ENCODE measurements around the gene HOXA6. TPM values are rescaled to one million over a fixed set of nuclear protein-coding genes. Genes with fewer than 3 reads are reported as not detected.

HOXA6 gene
- polyA plus RNA-seq, 2 of the 4 experiments (the other 2 are of a cell fraction): 0.90 to 2.1 TPM

GRCh38 chr7:27182285-27182841, 34.8 kb upstream of the HOXA6 start:
- ChIA-PET POLR2A (no interaction called here), CTCF (interaction anchor here (1.2 to 2.1 kb wide), 5 partner anchors 9 to 53 kb away, joined by 3 to 6 read pairs (median 5); no protein-coding TSS in a partner anchor)
- DNase-seq (ENCODE audit: low read depth in 1 of 2, low spot score in 1 of 2) (no peak), ATAC-seq (no peak), FAIRE-seq (no peak)
- 77% methylated on average over 4 of the region's 4 CpGs for WGBS (ENCODE audit: missing lambda C conversion rate)
- Histone ChIP-seq H3K4me3 (no peak overlapping the region), H3K9me3 (no peaks in the 10 kb centered on the region), H3K27ac (no peak overlapping the region), H3K4me1 (peaks cover 27% of the 10 kb centered on the region), H3K4me2 (no peak overlapping the region)
- TF ChIP-seq RCOR1 (IDR thresholded peaks at IDR 0.05; ENCODE audit: low read depth, low read length) (no peak), EP300 (IDR thresholded peaks at IDR 0.05) (no peak), HOXB13 (CRISPR knock-in tag; IDR thresholded peaks at IDR 0.05; ENCODE audit: low read depth) (no peak), CHD4 (IDR thresholded peaks at IDR 0.05; ENCODE audit: borderline replicate concordance) (no peak), NFE2L2 (conservative IDR thresholded peaks at IDR 0.05; ENCODE audit: low read length) (no peak), CBX2 (IDR thresholded peaks at IDR 0.05; ENCODE audit: borderline replicate concordance, low read depth) (no peak), EHMT2 (IDR thresholded peaks at IDR 0.05; ENCODE audit: low read depth) (no peak), RNF2 (IDR thresholded peaks at IDR 0.05; ENCODE audit: borderline replicate concordance, low read depth) (no peak), HOXA7 (CRISPR knock-in tag; IDR thresholded peaks at IDR 0.05) (no peak), FOXS1 (CRISPR knock-in tag; IDR thresholded peaks at IDR 0.05) (no peak), ELK1 (IDR thresholded peaks at IDR 0.05; ENCODE audit: low read depth, low read length) (no peak), PBX3 (IDR thresholded peaks at IDR 0.05) (no peak), RFX5 (IDR thresholded peaks at IDR 0.05) (no peak), FOSB (CRISPR knock-in tag; IDR thresholded peaks at IDR 0.05) (no peak), NPAS2 (CRISPR knock-in tag; IDR thresholded peaks at IDR 0.05; ENCODE audit: borderline replicate concordance) (no peak), HES2 (IDR thresholded peaks at IDR 0.05) (no peak), PHF8 (IDR thresholded peaks at IDR 0.05; ENCODE audit: borderline replicate concordance, low read depth) (no peak)

- TF ChIP-seq HES2 (IDR thresholded peaks at IDR 0.05) (no peak), CBX2 (IDR thresholded peaks at IDR 0.05; ENCODE audit: borderline replicate concordance, low read depth) (no peak), PBX3 (IDR thresholded peaks at IDR 0.05) (no peak), ZFP36 (IDR thresholded peaks at IDR 0.05; ENCODE audit: borderline replicate concordance, partially characterized antibody) (no peak), E2F6 (IDR thresholded peaks at IDR 0.05; ENCODE audit: borderline replicate concordance, low read depth) (no peak), POLR2AphosphoS2 (conservative IDR thresholded peaks at IDR 0.05; ENCODE audit: low read length) (no peak)
- no peak overlapping the region for H3K4me2 ChIP-seq
- H3K4me3 ChIP-seq: no peak overlapping the region
- DNase-seq (ENCODE audit: low read depth in 1 of 2, low spot score in 1 of 2) (no peak), FAIRE-seq (no peak), ATAC-seq (no peak)
- no peaks in the 10 kb centered on the region for H3K9me3 ChIP-seq
- ChIA-PET POLR2A (no interaction called here), CTCF (interaction anchor here (0.5 to 2.1 kb wide), 6 partner anchors 9 to 54 kb away, joined by 3 to 6 read pairs (median 4); no protein-coding TSS in a partner anchor)
- peaks cover 27% of the 10 kb centered on the region for H3K4me1 ChIP-seq
- no peak overlapping the region for H3K27ac ChIP-seq
- WGBS (ENCODE audit: missing lambda C conversion rate): 78% methylated on average over 4 of the region's 4 CpGs
Measured at GRCh38 chr7:27181795-27182275, 34.3 kb upstream of the HOXA6 start.
